GM23338 (cell line): ENCODE results near the gene BMPR1B. TPM values are rescaled to one million over a fixed set of nuclear protein-coding genes. Genes with fewer than 3 reads are reported as not detected.

Experiments used
- ATAC-seq: fragments of 200-7000 bp; cut with Tn5 transposase; 3 replicates; pipeline ENCODE4 v1.9.1; 2020
- DNase-seq: peaks from one replicate; pipeline ENCODE4 v3.0.0-alpha.2; 2015; ENCODE audit warnings: low spot score
- H2AFZ ChIP-seq: fragments of 200-600 bp; sonication (generic); 2 replicates; pipeline ENCODE4 v1.8.0; 2016; ENCODE audit warnings: antibody characterized with exemption, mild to moderate bottlenecking, moderate library complexity
- H3F3A ChIP-seq: fragments of 200-600 bp; sonication (generic); replicated peaks from 2 replicates; pipeline ENCODE4 v1.8.0; 2017; ENCODE audit warnings: antibody characterized with exemption, mixed run types, low read depth
- H3K27ac ChIP-seq: fragments of 200-600 bp; sonication (generic); 2 replicates; pipeline ENCODE4 v1.6.1; 2016; ENCODE audit warnings: low read depth
- H3K27me3 ChIP-seq: fragments of 200-600 bp; sonication (generic); 2 replicates; pipeline ENCODE4 v1.8.0; 2016; ENCODE audit warnings: mild to moderate bottlenecking, mixed run types, moderate library complexity; ENCODE audit not compliant: insufficient read depth
- H3K36me3 ChIP-seq: fragments of 200-600 bp; sonication (generic); 2 replicates; pipeline ENCODE4 v1.8.0; 2016; ENCODE audit warnings: mild to moderate bottlenecking; ENCODE audit not compliant: insufficient read depth
- H3K4me1 ChIP-seq: fragments of 200-600 bp; sonication (generic); 2 replicates; pipeline ENCODE4 v1.8.0; 2016; ENCODE audit warnings: mild to moderate bottlenecking, moderate library complexity; ENCODE audit not compliant: insufficient read depth
- H3K4me2 ChIP-seq: fragments of 200-600 bp; sonication (generic); 2 replicates; pipeline ENCODE4 v1.7.1; 2017; ENCODE audit warnings: mixed run types
- H3K4me3 ChIP-seq: fragments of 200-600 bp; sonication (generic); 2 replicates; pipeline ENCODE4 v1.6.1; 2016; ENCODE audit warnings: mixed run types
- H3K79me2 ChIP-seq: fragments of 200-600 bp; sonication (generic); replicated peaks from 2 replicates; pipeline ENCODE4 v1.8.0; 2017; ENCODE audit warnings: mild to moderate bottlenecking; ENCODE audit not compliant: insufficient read depth
- H3K9me2 ChIP-seq: fragments of 200-600 bp; sonication (generic); 2 replicates; pipeline ENCODE4 v1.8.0; 2017; ENCODE audit not compliant: insufficient read depth
- H4K20me1 ChIP-seq: fragments of 200-600 bp; sonication (generic); replicated peaks from 2 replicates; pipeline ENCODE4 v1.8.0; 2017; ENCODE audit warnings: mild to moderate bottlenecking; ENCODE audit not compliant: insufficient read depth
- H3K27ac Mint-ChIP-seq: 2 replicates; pipeline ENCODE4 v1.8.0; 2020; ENCODE audit warnings: inconsistent platforms, mild to moderate bottlenecking, moderate library complexity, mixed read lengths
- H3K27me3 Mint-ChIP-seq: 3 replicates; pipeline ENCODE4 v1.8.0; 2022; ENCODE audit warnings: low read depth, mild to moderate bottlenecking, moderate library complexity, mixed read lengths, inconsistent platforms; ENCODE audit not compliant: insufficient read depth, poor library complexity
- H3K36me3 Mint-ChIP-seq: 3 replicates; pipeline ENCODE4 v1.8.0; 2021; ENCODE audit warnings: low read depth, mild to moderate bottlenecking, inconsistent platforms, moderate library complexity, mixed read lengths
- H3K4me1 Mint-ChIP-seq: 3 replicates; pipeline ENCODE4 v1.8.0; 2020; ENCODE audit warnings: mild to moderate bottlenecking, inconsistent platforms, mixed read lengths
- H3K4me3 Mint-ChIP-seq: 3 replicates; pipeline ENCODE4 v1.8.0; 2021; ENCODE audit warnings: moderate library complexity, mild to moderate bottlenecking, inconsistent platforms, mixed read lengths
- H3K9me3 Mint-ChIP-seq: 3 replicates; pipeline ENCODE4 v1.8.0; 2020; ENCODE audit warnings: moderate library complexity, mild to moderate bottlenecking, inconsistent platforms, mixed read lengths
- CREB1 ChIP-seq: fragments of 250-450 bp; sonication (Bioruptor Pico); IDR thresholded peaks from 2 replicates; pipeline ENCODE4 v1.5.0; 2020; ENCODE audit warnings: low read depth, mild to moderate bottlenecking, moderate library complexity
- CTCF ChIP-seq, 2 experiments: fragments of 200-600 bp in 1 of 2; sonication (generic) in 1 of 2; conservative IDR thresholded peaks; 2 replicates each; pipeline versions ENCODE4 v1.5.1 to v1.6.1; 2016 to 2017; ENCODE audit warnings: antibody characterized with exemption in 2 of 2, low read depth in 2 of 2, mild to moderate bottlenecking in 2 of 2, moderate library complexity in 1 of 2
- ETS1 ChIP-seq: IDR thresholded peaks from 2 replicates; pipeline ENCODE4 v1.6.1; 2016; ENCODE audit warnings: antibody characterized with exemption
- EZH2phosphoT487 ChIP-seq: fragments of 200-600 bp; sonication (generic); IDR thresholded peaks from one replicate; pipeline ENCODE4 v1.8.1; 2018; ENCODE audit warnings: antibody characterized with exemption; ENCODE audit not compliant: unreplicated experiment
- POLR2AphosphoS5 ChIP-seq: IDR thresholded peaks from 2 replicates; pipeline ENCODE4 v1.6.1; 2016; ENCODE audit warnings: antibody characterized with exemption, low read depth
- ZNF114 ChIP-seq: fragments of 250-450 bp; sonication (Bioruptor Pico); IDR thresholded peaks from 2 replicates; pipeline ENCODE4 v1.5.0; 2020; ENCODE audit warnings: mild to moderate bottlenecking, moderate library complexity
- ZNF462 ChIP-seq: fragments of 250-450 bp; sonication (Bioruptor Pico); IDR thresholded peaks from 2 replicates; pipeline ENCODE4 v1.5.0; 2020; ENCODE audit warnings: mild to moderate bottlenecking, moderate library complexity
- polyA plus RNA-seq: library from polyadenylated mRNA; unstranded; fragments of >200 nt; fragmentation: Nextera tagmentation; extraction: Ambion mirVana; gene quantifications from 2 replicates; pipeline ENCODE4 v1.2.1, GENCODE V29; 2016
- total RNA-seq: library from RNA; depleted of rRNA; stranded (reverse); fragments of >200 nt; shearing (Covaris generic); gene quantifications from 2 replicates; pipeline ENCODE4 v1.2.3, GENCODE V29; 2014

Gene BMPR1B
- total and polyA plus RNA-seq, 2 experiments from 2014 or later: 0.48 to 1.0 TPM

- no peak for TF ChIP-seq ZNF462 (CRISPR knock-in tag)
- no peak for TF ChIP-seq EZH2phosphoT487
Measured at GRCh38 chr4:94802091-94802490, 44.3 kb downstream of the BMPR1B start (continued).

- Histone ChIP-seq H3K27ac (no peak overlapping the region), H3K9me2 (no peaks in the 10 kb centered on the region; the same call in 1 of the 2 replicates), H3K4me2 (no peak overlapping the region), H3K79me2 (no peaks in the 10 kb centered on the region), H4K20me1 (no peaks in the 10 kb centered on the region), H3K4me1 (0 out of 2 replicates have a peak, but pooled peaks cover 8% of the 10 kb centered on the region), H3F3A (no peaks in the 10 kb centered on the region), H3K4me3 (no peak overlapping the region), H3K36me3 (no peaks in the 10 kb centered on the region), H2AFZ (no peak overlapping the region), H3K27me3 (no peaks in the 10 kb centered on the region)
- no peaks in the 10 kb centered on the region for H3K36me3 Mint-ChIP-seq
- H3K27me3 Mint-ChIP-seq: peaks cover 2% of the 10 kb centered on the region
- H3K27ac Mint-ChIP-seq: no peak overlapping the region
- TF ChIP-seq ZNF114 (CRISPR knock-in tag): no peak
- TF ChIP-seq CREB1 (CRISPR knock-in tag): no peak
- no peak for TF ChIP-seq POLR2AphosphoS5
- TF ChIP-seq ETS1: no peak
- no peak for TF ChIP-seq CTCF (conservative IDR thresholded peaks at IDR 0.05; ENCODE audit: low read depth in 2 of 2)
- DNase-seq (no peak), ATAC-seq (no peak)
- no peaks in the 10 kb centered on the region for H3K9me3 Mint-ChIP-seq
- no peak overlapping the region for H3K4me3 Mint-ChIP-seq
- H3K4me1 Mint-ChIP-seq: peaks cover 10% of the 10 kb centered on the region; the same call in 2 of the 3 replicates
Measured at GRCh38 chr4:94803181-94803580, 45.4 kb downstream of the BMPR1B start.
